IPS-18c (cell line): ENCODE data around the gene TMSB4Y.

Experiments used
- H3K4me3 ChIP-seq: 2 replicates; pipeline ENCODE4 v1.7.0; 2013; ENCODE audit warnings: low read depth, mild to moderate bottlenecking, low read length, moderate library complexity; ENCODE audit not compliant: insufficient read depth
- H3K9me3 ChIP-seq: one replicate; pipeline ENCODE4 v1.6.1; 2013; ENCODE audit warnings: mild to moderate bottlenecking, low read length, moderate library complexity; ENCODE audit not compliant: control insufficient read depth, insufficient read depth

TMSB4Y gene

GRCh38 chrY:13703568-13703968, at the start of gene TMSB4Y:
TSS of gene TMSB4Y (plus strand) at chrY:13703899.
- Histone ChIP-seq H3K9me3 (no peaks in the 10 kb centered on the region), H3K4me3 (no peak within 1 kb of the TSS)

- no peak overlapping the region for H3K4me3 ChIP-seq
- no peaks in the 10 kb centered on the region for H3K9me3 ChIP-seq
Observed at GRCh38 chrY:13664162-13664561, 39.5 kb upstream of the TMSB4Y start.

- Histone ChIP-seq H3K9me3 (no peaks in the 10 kb centered on the region), H3K4me3 (no peak overlapping the region)
Observed at GRCh38 chrY:13671122-13671521, 32.6 kb upstream of the TMSB4Y start.

- H3K9me3 ChIP-seq = no peaks in the 10 kb centered on the region
- H3K4me3 ChIP-seq = no peak overlapping the region
Observed at GRCh38 chrY:13702276-13702675, 1.4 kb upstream of the TMSB4Y start.

GRCh38 chrY:13704121-13704930, 627 bp downstream of the TMSB4Y start:
- no peaks in the 10 kb centered on the region for H3K9me3 ChIP-seq
- no peak overlapping the region for H3K4me3 ChIP-seq

- Histone ChIP-seq H3K4me3 (no peak overlapping the region), H3K9me3 (no peaks in the 10 kb centered on the region)
Observed at GRCh38 chrY:13705197-13705596, 1.5 kb downstream of the TMSB4Y start.

- Histone ChIP-seq H3K4me3 (no peak overlapping the region), H3K9me3 (no peaks in the 10 kb centered on the region)
Observed at GRCh38 chrY:13708038-13708437, 4.3 kb downstream of the TMSB4Y start.

GRCh38 chrY:13718996-13719395, 15.3 kb downstream of the TMSB4Y start:
- Histone ChIP-seq H3K9me3 (no peaks in the 10 kb centered on the region), H3K4me3 (no peak overlapping the region)

GRCh38 chrY:13729517-13729916, 25.8 kb downstream of the TMSB4Y start:
- H3K4me3 ChIP-seq = no peak overlapping the region
- no peaks in the 10 kb centered on the region for H3K9me3 ChIP-seq

GRCh38 chrY:13738618-13739017, 34.9 kb downstream of the TMSB4Y start:
- no peaks in the 10 kb centered on the region for H3K9me3 ChIP-seq
- H3K4me3 ChIP-seq = no peak overlapping the region

GRCh38 chrY:13751289-13752071, 47.8 kb downstream of the TMSB4Y start:
- Histone ChIP-seq H3K4me3 (no peak overlapping the region), H3K9me3 (no peaks in the 10 kb centered on the region)

- Histone ChIP-seq H3K4me3 (no peak overlapping the region), H3K9me3 (no peaks in the 10 kb centered on the region)
Observed at GRCh38 chrY:13754661-13755060, 51.0 kb downstream of the TMSB4Y start.
